ENCODE measurements around the gene MEIOC. TPM values are rescaled to one million over a fixed set of nuclear protein-coding genes. Genes with fewer than 3 reads are reported as not detected.
A peak's percentile ranks its signal among the peaks of the same experiment; 100 is the strongest.

The MEIOC gene
- total and polyA plus RNA-seq, 2 of the 8 experiments (the other 6 are each of a cell fraction or from before 2014, with no cell fraction given) = 4.2 to 4.8 TPM

DNA sequence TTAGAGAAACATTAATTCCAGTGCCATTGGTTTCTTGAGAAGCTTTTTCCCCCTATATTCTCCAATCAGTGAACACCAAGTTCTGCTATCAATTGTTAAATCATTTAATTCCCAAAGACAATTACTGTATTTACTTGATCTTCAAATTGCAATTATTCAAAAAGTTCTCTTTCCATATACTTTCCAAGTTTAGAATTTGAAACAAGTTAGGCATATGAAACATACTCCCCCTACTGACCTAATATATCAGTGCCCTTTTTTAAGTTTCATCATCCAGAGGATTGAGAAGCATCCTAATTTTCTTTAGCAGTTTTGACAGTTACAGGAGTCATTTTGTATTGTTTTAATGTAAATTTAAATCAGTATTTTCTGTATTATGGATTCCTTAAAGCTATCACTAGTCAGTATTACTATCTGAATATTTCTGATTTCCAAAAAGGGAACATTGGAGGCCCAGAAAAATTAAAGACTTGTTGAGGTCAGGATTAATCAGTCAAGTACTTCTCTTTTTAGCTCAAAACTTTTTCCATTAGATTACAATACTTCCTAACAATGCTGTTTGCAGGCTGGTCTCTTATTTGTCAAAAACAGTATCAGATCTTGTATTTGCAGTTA, 16.3 kb downstream of the MEIOC start:
- Histone ChIP-seq H3K4me1 (replicated peaks in 1 of 4; ENCODE audit: control insufficient read depth in 3 of 4, insufficient read depth in 4 of 4, low read length in 3 of 4) (no peaks in the 10 kb centered on the region), H3K9ac (replicated peaks in 1 of 4; ENCODE audit: extremely low read depth in 1 of 4, low read depth in 3 of 4, low read length in 3 of 4) (no peak overlapping the region), H4K20me1 (replicated peaks in 1 of 2; ENCODE audit: control insufficient read depth in 1 of 2, insufficient read depth in 2 of 2, low read length in 2 of 2) (no peaks in the 10 kb centered on the region), H3K4me3 (ENCODE audit: extremely low read depth in 1 of 4, insufficient read depth in 2 of 4, low read depth in 3 of 4, low read length in 4 of 4) (no peak overlapping the region), H2AK5ac (ENCODE audit: low read depth, low read length) (no peak overlapping the region), H2BK15ac (ENCODE audit: low read length) (no peak overlapping the region), H3K18ac (ENCODE audit: extremely low read depth, low read length) (no peak overlapping the region), H3K4me2 (ENCODE audit: insufficient read depth in 1 of 2, low read depth in 2 of 2, low read length in 2 of 2) (no peak overlapping the region), H3K14ac (ENCODE audit: insufficient read length) (no peak overlapping the region), H2BK5ac (ENCODE audit: low read depth, low read length) (no peak overlapping the region), H2BK120ac (replicated peaks; ENCODE audit: low read depth, low read length) (no peak overlapping the region), H3K36me3 (ENCODE audit: control insufficient read depth in 2 of 4, insufficient read depth in 4 of 4, low read length in 3 of 4) (no peaks in the 10 kb centered on the region; a peak in 1 of 8 replicates), H3K27ac (ENCODE audit: low read depth, low read length) (no peak overlapping the region), H4K91ac (replicated peaks; ENCODE audit: insufficient read length, low read length) (no peak overlapping the region), H3K4ac (replicated peaks; ENCODE audit: insufficient read length, low read depth, low read length) (no peak overlapping the region), H3K79me2 (ENCODE audit: control insufficient read depth in 1 of 2, insufficient read depth in 2 of 2, low read length in 2 of 2) (no peaks in the 10 kb centered on the region), H3K79me1 (ENCODE audit: low read depth, low read length) (no peaks in the 10 kb centered on the region), H3K23ac (ENCODE audit: insufficient read length) (no peak overlapping the region), H3K23me2 (ENCODE audit: low read depth, low read length) (no peaks in the 10 kb centered on the region), H2BK12ac (ENCODE audit: low read depth, low read length) (no peak overlapping the region), H2BK20ac (ENCODE audit: low read length) (no peak overlapping the region), H3K56ac (replicated peaks; ENCODE audit: insufficient read length, low read depth, low read length) (no peak overlapping the region), H4K8ac (ENCODE audit: extremely low read depth, insufficient read depth, low read length) (no peak overlapping the region), H4K5ac (ENCODE audit: insufficient read length, low read depth, low read length) (no peak overlapping the region), H3K27me3 (replicated peaks in 1 of 4; ENCODE audit: control insufficient read depth in 3 of 4, extremely low read depth in 1 of 4, insufficient read depth in 3 of 4, low read length in 3 of 4) (no peaks in the 10 kb centered on the region), H2AFZ (ENCODE audit: low read length) (no peak overlapping the region), H3K9me3 (ENCODE audit: insufficient read depth in 2 of 2, low read depth in 1 of 2, low read length in 1 of 2) (no peaks in the 10 kb centered on the region)
- FAIRE-seq (no peak), DNase-seq (ENCODE audit: low read depth in 1 of 2, low spot score in 2 of 2) (no peak)
- CTCF ChIA-PET (ENCODE audit: partially characterized antibody) = interaction anchor here (0.6 to 3.1 kb wide), 21 partner anchors 9 to 139 kb away, joined by 3 to 22 read pairs (median 4); partner anchors contain the start of gene CCDC43
- TF ChIP-seq MAFK (IDR thresholded peaks at IDR 0.05; ENCODE audit: low read depth, low read length) = no peak
- no peak for TF ChIP-seq EP300 (IDR thresholded peaks at IDR 0.05; ENCODE audit: borderline replicate concordance in 1 of 2, low read depth in 2 of 2, low read length in 2 of 2)
- TF ChIP-seq, protein P1, sequence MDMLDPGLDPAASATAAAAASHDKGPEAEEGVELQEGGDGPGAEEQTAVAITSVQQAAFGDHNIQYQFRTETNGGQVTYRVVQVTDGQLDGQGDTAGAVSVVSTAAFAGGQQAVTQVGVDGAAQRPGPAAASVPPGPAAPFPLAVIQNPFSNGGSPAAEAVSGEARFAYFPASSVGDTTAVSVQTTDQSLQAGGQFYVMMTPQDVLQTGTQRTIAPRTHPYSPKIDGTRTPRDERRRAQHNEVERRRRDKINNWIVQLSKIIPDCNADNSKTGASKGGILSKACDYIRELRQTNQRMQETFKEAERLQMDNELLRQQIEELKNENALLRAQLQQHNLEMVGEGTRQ (IDR thresholded peaks at IDR 0.05; ENCODE audit: low read length) = no peak
- TF ChIP-seq BRCA1 (IDR thresholded peaks at IDR 0.05; ENCODE audit: low read depth, low read length) = no peak
- TF ChIP-seq RAD21 (IDR thresholded peaks at IDR 0.05 in 1 of 2, conservative IDR thresholded peaks at IDR 0.05 in 1 of 2; ENCODE audit: low read depth in 2 of 2, low read length in 2 of 2) = peak in 1 of 2 experiments; percentile 46
- TF ChIP-seq, protein P2, sequence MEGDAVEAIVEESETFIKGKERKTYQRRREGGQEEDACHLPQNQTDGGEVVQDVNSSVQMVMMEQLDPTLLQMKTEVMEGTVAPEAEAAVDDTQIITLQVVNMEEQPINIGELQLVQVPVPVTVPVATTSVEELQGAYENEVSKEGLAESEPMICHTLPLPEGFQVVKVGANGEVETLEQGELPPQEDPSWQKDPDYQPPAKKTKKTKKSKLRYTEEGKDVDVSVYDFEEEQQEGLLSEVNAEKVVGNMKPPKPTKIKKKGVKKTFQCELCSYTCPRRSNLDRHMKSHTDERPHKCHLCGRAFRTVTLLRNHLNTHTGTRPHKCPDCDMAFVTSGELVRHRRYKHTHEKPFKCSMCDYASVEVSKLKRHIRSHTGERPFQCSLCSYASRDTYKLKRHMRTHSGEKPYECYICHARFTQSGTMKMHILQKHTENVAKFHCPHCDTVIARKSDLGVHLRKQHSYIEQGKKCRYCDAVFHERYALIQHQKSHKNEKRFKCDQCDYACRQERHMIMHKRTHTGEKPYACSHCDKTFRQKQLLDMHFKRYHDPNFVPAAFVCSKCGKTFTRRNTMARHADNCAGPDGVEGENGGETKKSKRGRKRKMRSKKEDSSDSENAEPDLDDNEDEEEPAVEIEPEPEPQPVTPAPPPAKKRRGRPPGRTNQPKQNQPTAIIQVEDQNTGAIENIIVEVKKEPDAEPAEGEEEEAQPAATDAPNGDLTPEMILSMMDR (IDR thresholded peaks at IDR 0.05; ENCODE audit: control extremely low read depth in 1 of 3, insufficient read depth in 1 of 3, low read depth in 1 of 3, low read length in 3 of 3) = peak in 2 of 3 experiments; percentile 18 to 54; a peak in 2 of 4 replicates
- no peak for TF ChIP-seq RFX5 (IDR thresholded peaks at IDR 0.05; ENCODE audit: borderline replicate concordance, low read depth, low read length)
- TF ChIP-seq YY1 (IDR thresholded peaks at IDR 0.05; ENCODE audit: low read depth, low read length) = no peak
- no peak for TF ChIP-seq GTF2F1 (IDR thresholded peaks at IDR 0.05; ENCODE audit: borderline replicate concordance, low read depth, low read length)
- no peak for TF ChIP-seq BACH1 (IDR thresholded peaks at IDR 0.05; ENCODE audit: low read length)
- POLR2A ChIA-PET (ENCODE audit: partially characterized antibody) = interaction anchor here (1.6 kb wide), 1 partner anchor 17 kb away, joined by 6 read pairs; the partner anchor contains the start of gene CCDC43

Data from H1 (cell line).